Naive thymus-derived CD8-positive, alpha-beta T cell (primary cell): ENCODE measurements around the gene SLC2A13. TPM values are rescaled to one million over a fixed set of nuclear protein-coding genes. Genes with fewer than 3 reads are reported as not detected.

Source experiments
- ATAC-seq, 2 donors: fragments of 150-1000 bp; cut with Tn5 transposase in 1 of 2; sonication (Bioruptor Pico), chemical (Tn5 transposase) in 1 of 2; 1 replicate in 1 of 2; 2 replicates in 1 of 2; pipeline ENCODE4 v1.10.0; 2021; ENCODE audit warnings: mild to moderate bottlenecking in 2 of 2, moderate library complexity in 2 of 2
- POLR2A ChIA-PET: fragments of 350-600 bp; sonication (Branson Sonifier 250); formaldehyde crosslinking; loops from one replicate; lab custom pipeline; 2021; ENCODE audit warnings: antibody characterized with exemption; lab: Charles Lee
- DNase-seq, 10 donors: peaks; one replicate each; pipeline versions ENCODE4 v3.0.0 to v3.0.0-alpha.2; 2020 to 2022
- H3K27ac Mint-ChIP-seq, 10 donors: one replicate each; pipeline ENCODE4 v1.8.0; 2020 to 2022; ENCODE audit warnings: mild to moderate bottlenecking in 10 of 10, mixed read lengths in 10 of 10, moderate library complexity in 4 of 10, inconsistent platforms in 1 of 10
- H3K27me3 Mint-ChIP-seq, 5 donors: one replicate each; pipeline ENCODE4 v1.8.0; 2021 to 2022; ENCODE audit warnings: mixed read lengths in 5 of 5
- H3K36me3 Mint-ChIP-seq, 3 donors: one replicate each; pipeline ENCODE4 v1.8.0; 2020 to 2022; ENCODE audit warnings: mixed read lengths in 3 of 3, mild to moderate bottlenecking in 2 of 3, inconsistent platforms in 1 of 3
- H3K4me1 Mint-ChIP-seq, 4 donors: one replicate each; pipeline ENCODE4 v1.8.0; 2021 to 2022; ENCODE audit warnings: mixed read lengths in 4 of 4
- H3K4me3 Mint-ChIP-seq, 10 donors: one replicate each; pipeline ENCODE4 v1.8.0; 2020 to 2022; ENCODE audit warnings: mild to moderate bottlenecking in 10 of 10, mixed read lengths in 10 of 10, moderate library complexity in 6 of 10, inconsistent platforms in 1 of 10
- H3K9me3 Mint-ChIP-seq, 9 donors: one replicate each; pipeline ENCODE4 v1.8.0; 2020 to 2022; ENCODE audit warnings: mixed read lengths in 9 of 9, mild to moderate bottlenecking in 3 of 9, inconsistent platforms in 1 of 9, moderate library complexity in 1 of 9
- polyA plus RNA-seq, 3 donors: library from polyadenylated mRNA; unstranded; fragments of 300-500 nt; fragmentation: Illumina TruSeq; gene quantifications; one replicate each; pipeline ENCODE4 v1.2.3, GENCODE V29; 2021
- total RNA-seq, 8 experiments: library from RNA in 2 of 8; stranded (reverse) in 2 of 8; gene quantifications; one replicate each; pipeline ENCODE4 v1.2.3 and lab custom pipeline; 2021 to 2026

Gene SLC2A13
- total and polyA plus RNA-seq, 5 experiments from 2014 or later: 1.4 to 7.6 (median 1.6) TPM

- POLR2A ChIA-PET: no interaction called here
- Mint-ChIP-seq H3K4me1 (peaks cover 15 to 39% (median 28%) of the 10 kb centered on the region in 4 donors), H3K27me3 (no peaks in the 10 kb centered on the region), H3K27ac (no peak overlapping the region), H3K4me3 (no peak overlapping the region), H3K9me3 (no peaks in the 10 kb centered on the region), H3K36me3 (no peaks in the 10 kb centered on the region)
- DNase-seq: no peak
- no peak for ATAC-seq
These were observed 4.1 kb downstream of the SLC2A13 start for GRCh38 chr12:40101747-40102146.

DNA sequence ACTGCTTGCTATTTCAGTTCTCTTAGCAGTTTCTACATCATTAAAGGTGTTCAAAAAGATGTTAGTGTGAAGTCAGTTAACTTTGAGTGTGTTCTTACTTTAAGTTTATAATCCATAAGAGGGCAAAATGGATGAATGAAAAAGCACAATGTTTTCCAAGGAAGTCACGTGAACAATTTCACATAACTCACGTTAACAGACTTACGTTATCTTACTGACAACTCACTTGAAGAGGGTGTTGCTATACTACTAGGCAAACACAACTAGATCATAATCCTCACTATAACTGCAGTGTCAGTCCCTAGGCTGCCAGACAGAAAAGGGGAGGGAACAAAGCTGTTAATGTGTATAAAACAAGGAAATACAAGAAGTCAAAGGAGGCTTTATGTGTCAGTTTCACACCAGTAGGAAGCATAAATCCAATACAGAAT is 6.4 kb downstream of the SLC2A13 start:
- no peak for ATAC-seq
- Mint-ChIP-seq H3K4me1 (peaks cover 11 to 30% (median 17%) of the 10 kb centered on the region in 4 donors), H3K4me3 (no peak overlapping the region), H3K9me3 (no peaks in the 10 kb centered on the region), H3K27ac (no peak overlapping the region), H3K27me3 (no peaks in the 10 kb centered on the region), H3K36me3 (no peaks in the 10 kb centered on the region)
- POLR2A ChIA-PET: no interaction called here
- DNase-seq: no peak

DNA sequence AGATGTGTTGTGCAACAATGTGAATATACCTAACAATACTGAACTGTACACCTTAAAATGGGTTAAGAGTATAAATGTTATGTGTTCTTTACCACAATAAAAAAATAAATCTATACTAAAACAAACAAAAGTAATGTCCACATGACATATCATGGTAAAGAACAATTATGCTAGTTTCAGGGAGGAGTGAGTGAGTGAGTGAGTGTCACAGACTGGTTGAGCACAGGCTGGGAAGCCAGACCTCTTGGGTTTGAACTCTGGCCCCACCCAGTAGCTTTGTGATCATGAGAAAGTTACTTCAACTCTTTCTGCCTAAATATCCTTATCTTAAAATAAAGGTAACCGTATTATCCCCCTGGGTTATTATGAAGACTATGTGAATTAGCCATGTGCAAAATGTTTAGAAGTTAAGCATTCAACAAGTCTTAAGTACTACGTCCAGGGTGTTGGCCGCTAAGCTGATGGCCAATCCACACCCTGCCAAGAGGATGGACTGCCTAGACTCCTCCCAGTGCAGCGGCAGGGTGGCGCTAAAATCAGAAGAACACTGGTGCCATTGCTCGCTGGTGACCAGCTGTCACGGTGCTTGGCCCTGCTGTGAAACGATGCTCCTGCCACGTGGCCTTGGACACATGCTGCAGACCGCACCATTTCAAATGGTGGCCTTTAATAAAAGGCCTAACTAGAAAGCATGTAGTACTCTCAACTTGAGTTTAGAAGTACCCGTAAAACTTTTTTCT is 7.3 kb downstream of the SLC2A13 start:
- no peak for ATAC-seq
- H3K4me1 Mint-ChIP-seq: peaks cover 4 to 21% (median 9%) of the 10 kb centered on the region in 4 donors
- POLR2A ChIA-PET: no interaction called here
- DNase-seq: no peak
- no peak overlapping the region for H3K4me3 Mint-ChIP-seq
- peaks cover 0 to 2% (median 0%) of the 10 kb centered on the region in 3 donors for H3K36me3 Mint-ChIP-seq
- no peaks in the 10 kb centered on the region for H3K9me3 Mint-ChIP-seq
- H3K27ac Mint-ChIP-seq: no peak overlapping the region
- H3K27me3 Mint-ChIP-seq: no peaks in the 10 kb centered on the region

DNA sequence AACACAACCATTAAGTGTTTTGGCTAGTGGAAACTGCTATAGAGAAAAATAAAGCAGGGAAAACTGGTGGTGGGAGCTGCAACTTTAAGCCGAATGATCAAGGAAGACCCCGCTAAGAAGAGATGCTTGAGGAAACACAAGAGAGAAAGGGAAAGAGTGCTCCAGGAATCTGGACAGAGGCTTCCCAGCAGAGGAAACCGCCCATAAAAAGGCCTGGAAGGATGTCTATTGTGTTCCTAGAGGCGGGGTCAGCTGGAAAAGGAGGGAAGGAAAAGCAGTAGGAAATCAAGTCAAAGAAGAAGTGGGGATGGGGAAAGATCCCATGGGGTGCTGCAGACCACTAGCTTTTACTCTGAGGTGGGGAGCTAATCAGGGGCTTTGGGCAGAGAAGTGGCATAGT is 12.4 kb downstream of the SLC2A13 start:
- H3K27ac Mint-ChIP-seq: no peak overlapping the region
- H3K27me3 Mint-ChIP-seq: no peaks in the 10 kb centered on the region
- DNase-seq (no peak), ATAC-seq (no peak)
- H3K4me1 Mint-ChIP-seq: peaks cover 0 to 3% (median 1%) of the 10 kb centered on the region in 4 donors
- H3K9me3 Mint-ChIP-seq: no peaks in the 10 kb centered on the region
- H3K36me3 Mint-ChIP-seq: peaks cover 0 to 12% (median 3%) of the 10 kb centered on the region in 3 donors
- POLR2A ChIA-PET: no interaction called here
- no peak overlapping the region for H3K4me3 Mint-ChIP-seq

GRCh38 chr12:40086471-40086870 is 19.4 kb downstream of the SLC2A13 start:
- POLR2A ChIA-PET: no interaction called here
- ATAC-seq: no peak
- peaks cover 7 to 40% (median 17%) of the 10 kb centered on the region in 3 donors for H3K36me3 Mint-ChIP-seq
- H3K9me3 Mint-ChIP-seq: peaks cover 0 to 3% (median 0%) of the 10 kb centered on the region in 9 donors
- H3K4me3 Mint-ChIP-seq: no peak overlapping the region
- no peaks in the 10 kb centered on the region for H3K27me3 Mint-ChIP-seq
- no peak for DNase-seq
- peaks cover 0 to 6% (median 1%) of the 10 kb centered on the region in 4 donors for H3K4me1 Mint-ChIP-seq
- no peak overlapping the region for H3K27ac Mint-ChIP-seq

- Mint-ChIP-seq H3K4me3 (no peak overlapping the region), H3K27me3 (peaks cover 0 to 14% (median 0%) of the 10 kb centered on the region in 5 donors), H3K36me3 (peaks cover 4 to 29% (median 17%) of the 10 kb centered on the region in 3 donors), H3K9me3 (peaks cover 7 to 38% (median 17%) of the 10 kb centered on the region in 9 donors), H3K27ac (no peak overlapping the region), H3K4me1 (no peaks in the 10 kb centered on the region)
- DNase-seq (no peak), ATAC-seq (no peak)
- POLR2A ChIA-PET: no interaction called here
These were observed 27.6 kb downstream of the SLC2A13 start for GRCh38 chr12:40078266-40078665.

- Mint-ChIP-seq H3K27ac (no peak overlapping the region), H3K4me3 (no peak overlapping the region), H3K9me3 (peaks cover 7 to 29% (median 17%) of the 10 kb centered on the region in 9 donors), H3K36me3 (peaks cover 0 to 16% (median 4%) of the 10 kb centered on the region in 3 donors), H3K4me1 (no peaks in the 10 kb centered on the region), H3K27me3 (peaks cover 0 to 14% (median 0%) of the 10 kb centered on the region in 5 donors)
- POLR2A ChIA-PET: no interaction called here
- DNase-seq (no peak), ATAC-seq (no peak)
These were observed 30.4 kb downstream of the SLC2A13 start for GRCh38 chr12:40075458-40075857.

DNA sequence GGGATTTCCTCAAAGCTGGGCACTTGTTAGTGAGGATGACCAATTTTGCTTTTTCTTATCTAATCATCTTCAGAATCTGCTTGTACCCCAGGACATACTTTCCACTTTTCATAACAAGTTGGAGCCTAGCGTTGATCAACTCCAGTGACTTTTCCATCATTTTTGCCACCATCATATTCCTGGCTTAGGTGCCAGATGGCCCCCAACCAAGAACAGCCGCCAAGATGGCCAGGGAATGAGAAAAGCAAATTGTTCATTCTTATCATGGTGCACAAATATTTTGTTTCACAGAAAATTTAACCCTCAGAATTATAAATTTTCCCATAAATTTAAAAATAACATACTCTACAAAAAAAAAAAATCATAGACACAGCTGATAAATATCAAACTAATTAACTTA is 37.5 kb downstream of the SLC2A13 start:
- DNase-seq (no peak), ATAC-seq (no peak)
- Mint-ChIP-seq H3K27me3 (no peaks in the 10 kb centered on the region), H3K9me3 (no peaks in the 10 kb centered on the region), H3K4me3 (no peak overlapping the region), H3K36me3 (no peaks in the 10 kb centered on the region), H3K27ac (no peak overlapping the region), H3K4me1 (no peaks in the 10 kb centered on the region)
- POLR2A ChIA-PET: no interaction called here

- POLR2A ChIA-PET: no interaction called here
- no peak overlapping the region for H3K27ac Mint-ChIP-seq
- no peak overlapping the region for H3K4me3 Mint-ChIP-seq
- H3K4me1 Mint-ChIP-seq: peaks cover 0 to 2% (median 0%) of the 10 kb centered on the region in 4 donors
- no peaks in the 10 kb centered on the region for H3K27me3 Mint-ChIP-seq
- no peaks in the 10 kb centered on the region for H3K9me3 Mint-ChIP-seq
- DNase-seq: no peak
- no peaks in the 10 kb centered on the region for H3K36me3 Mint-ChIP-seq
- ATAC-seq: no peak
These were observed 40.2 kb downstream of the SLC2A13 start for GRCh38 chr12:40065636-40066035.

- no peaks in the 10 kb centered on the region for H3K36me3 Mint-ChIP-seq
- ATAC-seq (no peak), DNase-seq (no peak)
- H3K27me3 Mint-ChIP-seq: no peaks in the 10 kb centered on the region
- no peak overlapping the region for H3K4me3 Mint-ChIP-seq
- POLR2A ChIA-PET: no interaction called here
- H3K9me3 Mint-ChIP-seq: no peaks in the 10 kb centered on the region
- peaks cover 0 to 2% (median 0%) of the 10 kb centered on the region in 4 donors for H3K4me1 Mint-ChIP-seq
- H3K27ac Mint-ChIP-seq: no peak overlapping the region
These were observed 42.5 kb downstream of the SLC2A13 start for GRCh38 chr12:40063414-40063813.

- Mint-ChIP-seq H3K4me3 (no peak overlapping the region), H3K27me3 (no peaks in the 10 kb centered on the region), H3K36me3 (no peaks in the 10 kb centered on the region), H3K9me3 (no peaks in the 10 kb centered on the region), H3K4me1 (peaks cover 0 to 2% (median 0%) of the 10 kb centered on the region in 4 donors), H3K27ac (no peak overlapping the region)
- POLR2A ChIA-PET: no interaction called here
- DNase-seq (no peak), ATAC-seq (no peak)
These were observed 47.1 kb downstream of the SLC2A13 start for GRCh38 chr12:40058721-40059190.

DNA sequence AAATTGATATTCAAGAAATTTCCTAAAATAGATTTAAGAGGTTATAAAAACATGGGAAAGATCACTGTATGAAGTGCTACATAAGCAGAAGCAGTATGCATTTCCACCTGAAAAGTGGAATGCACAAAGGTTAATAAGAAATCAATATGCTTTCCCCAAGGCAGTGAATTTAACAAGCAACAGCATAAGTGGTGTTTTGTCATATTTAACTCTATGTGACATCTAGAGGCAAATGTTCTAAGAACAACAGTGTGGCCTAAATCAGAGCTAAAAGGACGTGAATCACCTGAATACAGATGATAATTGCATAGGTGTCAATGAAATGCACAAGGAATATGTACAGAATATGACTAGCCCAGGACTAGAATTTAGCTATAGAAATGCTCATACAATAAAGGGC is 49.5 kb downstream of the SLC2A13 start:
- no peaks in the 10 kb centered on the region for H3K9me3 Mint-ChIP-seq
- POLR2A ChIA-PET: no interaction called here
- DNase-seq (no peak), ATAC-seq (no peak)
- H3K4me3 Mint-ChIP-seq: no peak overlapping the region
- H3K27me3 Mint-ChIP-seq: no peaks in the 10 kb centered on the region
- peaks cover 0 to 2% (median 0%) of the 10 kb centered on the region in 4 donors for H3K4me1 Mint-ChIP-seq
- no peak overlapping the region for H3K27ac Mint-ChIP-seq
- H3K36me3 Mint-ChIP-seq: no peaks in the 10 kb centered on the region

- H3K4me1 Mint-ChIP-seq: no peaks in the 10 kb centered on the region
- no peak overlapping the region for H3K4me3 Mint-ChIP-seq
- H3K36me3 Mint-ChIP-seq: no peaks in the 10 kb centered on the region
- POLR2A ChIA-PET: no interaction called here
- H3K27me3 Mint-ChIP-seq: no peaks in the 10 kb centered on the region
- DNase-seq: no peak
- no peak for ATAC-seq
- no peak overlapping the region for H3K27ac Mint-ChIP-seq
- no peaks in the 10 kb centered on the region for H3K9me3 Mint-ChIP-seq
These were observed 50.1 kb downstream of the SLC2A13 start for GRCh38 chr12:40055776-40056175.

- Mint-ChIP-seq H3K4me1 (no peaks in the 10 kb centered on the region), H3K4me3 (no peak overlapping the region), H3K9me3 (no peaks in the 10 kb centered on the region), H3K27ac (no peak overlapping the region), H3K27me3 (no peaks in the 10 kb centered on the region), H3K36me3 (no peaks in the 10 kb centered on the region)
- POLR2A ChIA-PET: no interaction called here
- DNase-seq: no peak
- no peak for ATAC-seq
These were observed 50.7 kb downstream of the SLC2A13 start for GRCh38 chr12:40055228-40055579.
